ENCODE results near the gene KRTAP5-9. TPM values are rescaled to one million over a fixed set of nuclear protein-coding genes. Genes with fewer than 3 reads are reported as not detected.

Gene KRTAP5-9
- total and polyA plus RNA-seq, 2 of the 8 experiments (the other 6 are each of a cell fraction or from before 2014, with no cell fraction given): 0.11 TPM; not detected in 1

- Histone ChIP-seq H3K36me3 (ENCODE audit: control insufficient read depth in 2 of 4, insufficient read depth in 4 of 4, low read length in 3 of 4) (no peaks in the 10 kb centered on the region), H3K79me2 (ENCODE audit: control insufficient read depth in 1 of 2, insufficient read depth in 2 of 2, low read length in 2 of 2) (no peaks in the 10 kb centered on the region), H3K9me3 (ENCODE audit: insufficient read depth in 2 of 2, low read depth in 1 of 2, low read length in 1 of 2) (peaks cover 6 to 8% of the 10 kb centered on the region in 2 experiments; a peak in 2 of 4 replicates), H3K23ac (ENCODE audit: insufficient read length) (no peak overlapping the region), H4K91ac (replicated peaks; ENCODE audit: insufficient read length, low read length) (no peak overlapping the region), H2BK12ac (ENCODE audit: low read depth, low read length) (no peak overlapping the region), H3K56ac (replicated peaks; ENCODE audit: insufficient read length, low read depth, low read length) (no peak overlapping the region), H3K27me3 (replicated peaks in 1 of 4; ENCODE audit: control insufficient read depth in 3 of 4, extremely low read depth in 1 of 4, insufficient read depth in 3 of 4, low read length in 3 of 4) (no peaks in the 10 kb centered on the region), H3K23me2 (ENCODE audit: low read depth, low read length) (peaks cover 2% of the 10 kb centered on the region; the same call in 1 of the 2 replicates), H3K14ac (ENCODE audit: insufficient read length) (no peak overlapping the region), H3K4me1 (replicated peaks in 1 of 4; ENCODE audit: control insufficient read depth in 3 of 4, insufficient read depth in 4 of 4, low read length in 3 of 4) (no peaks in the 10 kb centered on the region), H3K4ac (replicated peaks; ENCODE audit: insufficient read length, low read depth, low read length) (no peak overlapping the region), H3K79me1 (ENCODE audit: low read depth, low read length) (no peaks in the 10 kb centered on the region), H2BK120ac (replicated peaks; ENCODE audit: low read depth, low read length) (no peak overlapping the region), H2AFZ (ENCODE audit: low read length) (no peak overlapping the region), H3K4me3 (ENCODE audit: extremely low read depth in 1 of 4, insufficient read depth in 2 of 4, low read depth in 3 of 4, low read length in 4 of 4) (no peak overlapping the region), H3K18ac (ENCODE audit: extremely low read depth, low read length) (no peak overlapping the region), H3K27ac (ENCODE audit: low read depth, low read length) (no peak overlapping the region), H3K9ac (replicated peaks in 1 of 4; ENCODE audit: extremely low read depth in 1 of 4, low read depth in 3 of 4, low read length in 3 of 4) (no peak overlapping the region), H4K5ac (ENCODE audit: insufficient read length, low read depth, low read length) (no peak overlapping the region), H3K4me2 (ENCODE audit: insufficient read depth in 1 of 2, low read depth in 2 of 2, low read length in 2 of 2) (no peak overlapping the region), H2BK15ac (ENCODE audit: low read length) (no peak overlapping the region), H2AK5ac (ENCODE audit: low read depth, low read length) (no peak overlapping the region), H2BK20ac (ENCODE audit: low read length) (no peak overlapping the region), H2BK5ac (ENCODE audit: low read depth, low read length) (no peak overlapping the region), H4K20me1 (replicated peaks in 1 of 2; ENCODE audit: control insufficient read depth in 1 of 2, insufficient read depth in 2 of 2, low read length in 2 of 2) (no peaks in the 10 kb centered on the region), H4K8ac (ENCODE audit: extremely low read depth, insufficient read depth, low read length) (no peak overlapping the region)
- POLR2A ChIA-PET (ENCODE audit: partially characterized antibody): no interaction called here
- DNase-seq (ENCODE audit: low read depth in 1 of 2, low spot score in 2 of 2) (no peak), FAIRE-seq (no peak)
- CTCF ChIA-PET (ENCODE audit: partially characterized antibody): interaction anchor here (1.1 kb wide), 1 partner anchor 16 kb away, joined by 5 read pairs; no protein-coding TSS in a partner anchor
- no peak for TF ChIP-seq GTF2F1 (IDR thresholded peaks at IDR 0.05; ENCODE audit: borderline replicate concordance, low read depth, low read length)
- no peak for TF ChIP-seq SIX5 (IDR thresholded peaks at IDR 0.05; ENCODE audit: low read depth, low read length)
- TF ChIP-seq MAFK (IDR thresholded peaks at IDR 0.05; ENCODE audit: low read depth, low read length): no peak
- TF ChIP-seq CHD1 (IDR thresholded peaks at IDR 0.05; ENCODE audit: low read depth, low read length): no peak
- no peak for TF ChIP-seq ASH2L (IDR thresholded peaks at IDR 0.05; ENCODE audit: low read length)
- TF ChIP-seq CBX5 (IDR thresholded peaks at IDR 0.05; ENCODE audit: low read depth, low read length): no peak
- TF ChIP-seq EP300 (IDR thresholded peaks at IDR 0.05; ENCODE audit: borderline replicate concordance in 1 of 2, low read depth in 2 of 2, low read length in 2 of 2): no peak
- TF ChIP-seq HDAC6 (IDR thresholded peaks at IDR 0.05; ENCODE audit: low read depth, low read length): no peak
- TF ChIP-seq JUND (IDR thresholded peaks at IDR 0.05; ENCODE audit: low read length): no peak
- TF ChIP-seq ZNF274 (IDR thresholded peaks at IDR 0.05; ENCODE audit: borderline replicate concordance, extremely low read depth, low read length): no peak
- TF ChIP-seq SAP30 (IDR thresholded peaks at IDR 0.05; ENCODE audit: insufficient read depth, insufficient replicate concordance, low read length): no peak
- TF ChIP-seq CREB1 (IDR thresholded peaks at IDR 0.05): no peak
- TF ChIP-seq RBBP5 (IDR thresholded peaks at IDR 0.05; ENCODE audit: borderline replicate concordance, low read depth, low read length): no peak
- TF ChIP-seq USF2 (IDR thresholded peaks at IDR 0.05; ENCODE audit: low read length): no peak
- TF ChIP-seq YY1 (IDR thresholded peaks at IDR 0.05; ENCODE audit: low read depth, low read length): no peak
Observed at GRCh38 chr11:71557257-71557656, 9.0 kb downstream of the KRTAP5-9 start.

All from H1 (cell line).